AG09309 (cell line): ENCODE results near the gene MRPS33.

Source experiments
- DNase-seq: peaks from one replicate; pipeline ENCODE4 v3.0.0-alpha.2; 2010; ENCODE audit warnings: low read depth
- H3K4me3 ChIP-seq: 2 replicates; pipeline ENCODE4 v1.5.1; 2011; ENCODE audit warnings: mild to moderate bottlenecking, low read depth, low read length, moderate library complexity; ENCODE audit not compliant: control insufficient read depth
- CTCF ChIP-seq: IDR thresholded peaks from 2 replicates; pipeline ENCODE4 v1.5.1; 2011; ENCODE audit warnings: mild to moderate bottlenecking, low read depth, low read length, inconsistent platforms; ENCODE audit not compliant: insufficient read depth, control insufficient read depth; ENCODE audit errors: missing control alignments

MRPS33 gene

GRCh38 chr7:140981951-140982350 is 32.8 kb downstream of the MRPS33 start:
- DNase-seq, result no peak
- no peak overlapping the region for H3K4me3 ChIP-seq
- TF ChIP-seq CTCF, result no peak

GRCh38 chr7:140977741-140978140 is 37.0 kb downstream of the MRPS33 start:
- TF ChIP-seq CTCF, result no peak
- no peak for DNase-seq
- no peak overlapping the region for H3K4me3 ChIP-seq

- H3K4me3 ChIP-seq, result no peak overlapping the region
- DNase-seq, result no peak
- no peak for TF ChIP-seq CTCF
Measured at GRCh38 chr7:140972876-140973829, 41.6 kb downstream of the MRPS33 start.

- H3K4me3 ChIP-seq, result no peak overlapping the region
- no peak for DNase-seq
- no peak for TF ChIP-seq CTCF
Measured at GRCh38 chr7:140972344-140972743, 42.4 kb downstream of the MRPS33 start.

GRCh38 chr7:140967438-140967837 is 47.3 kb downstream of the MRPS33 start:
- no peak for TF ChIP-seq CTCF
- no peak for DNase-seq
- no peak overlapping the region for H3K4me3 ChIP-seq

GRCh38 chr7:140966561-140967233 is 48.1 kb downstream of the MRPS33 start:
- DNase-seq, result no peak
- no peak overlapping the region for H3K4me3 ChIP-seq
- TF ChIP-seq CTCF, result no peak
